Ovary (tissue), 9 donors: Measurements from ENCODE around the gene TNRC6A. TPM values are rescaled to one million over a fixed set of nuclear protein-coding genes. Genes with fewer than 3 reads are reported as not detected.
"Not testable (repeated sequence)": the region's sequence is repeated elsewhere in the genome, so short reads cannot be mapped to it uniquely, and the experiment has no call there.

Experiments
- DNase-seq, 5 donors: peaks; one replicate each; pipeline ENCODE4 v3.0.0-alpha.2; 2019 to 2020
- H3K27ac ChIP-seq, 2 donors: fragments of 200-600 bp; one replicate each; pipeline versions ENCODE4 v1.5.1 to v1.8.0; 2019 to 2022
- H3K27me3 ChIP-seq: fragments of 200-600 bp; one replicate; pipeline ENCODE4 v1.8.0; 2022
- H3K36me3 ChIP-seq: fragments of 200-600 bp; sonication (generic); one replicate; pipeline ENCODE4 v1.5.1; 2019
- H3K4me1 ChIP-seq: one replicate; pipeline ENCODE4 v1.8.1; 2013; ENCODE audit warnings: mild to moderate bottlenecking, moderate library complexity; ENCODE audit not compliant: insufficient read depth
- H3K4me3 ChIP-seq: fragments of 200-600 bp; sonication (generic); one replicate; pipeline ENCODE4 v1.5.1; 2017
- H3K9me3 ChIP-seq, 2 donors: fragments of 200-600 bp in 1 of 2; sonication (generic) in 1 of 2; one replicate each; pipeline versions ENCODE4 v1.5.1 to v1.8.1; 2013 to 2019; ENCODE audit warnings: mild to moderate bottlenecking in 1 of 2, moderate library complexity in 1 of 2
- CTCF ChIP-seq, 3 donors: fragments of 450-650 bp in 2 of 3; fragments of 200-600 bp in 1 of 3; IDR thresholded peaks; one replicate each; pipeline versions ENCODE4 v1.5.1 to v1.8.0; 2016 to 2022; ENCODE audit warnings: antibody characterized with exemption in 3 of 3, mild to moderate bottlenecking in 1 of 3
- EP300 ChIP-seq: sonication (generic); formaldehyde crosslinking; IDR thresholded peaks from one replicate; pipeline ENCODE4 v1.6.1; 2017; ENCODE audit warnings: antibody characterized with exemption
- POLR2A ChIP-seq: fragments of 450-650 bp; IDR thresholded peaks from one replicate; pipeline ENCODE4 v1.6.1; 2017; ENCODE audit warnings: antibody characterized with exemption, mild to moderate bottlenecking, moderate library complexity
- WGBS, 3 donors: extraction: QIAGEN DNeasy Blood & Tissue Kit in 1 of 3; methylation state at CpG; one replicate each; pipeline versions ENCODE4 v1.1.5 to v1.1.7; 2013 to 2017; 5-methylcytosine and 5-hydroxymethylcytosine counted together
- intact Hi-C, 4 donors: fragments of 100-400 bp; cut with DNase I; formaldehyde crosslinking; loops; one replicate each; pipeline versions ENCODE4 v1.11.0 to v1.15.1; 2022 to 2023
- polyA plus RNA-seq, 2 donors: library from polyadenylated mRNA; stranded (reverse); fragments of 200-250 nt in 1 of 2; fragments of 350-450 nt in 1 of 2; fragmentation: Illumina TruSeq in 1 of 2; extraction: RNeasy Lipid Tissue Mini Kit (QIAGEN cat#74804) in 1 of 2; gene quantifications; one replicate each; pipeline ENCODE4 v1.2.3, GENCODE V29; 2013 to 2014
- total RNA-seq, 7 donors: library from RNA; depleted of rRNA in 2 of 7; stranded (reverse); fragments of >200 nt in 2 of 7; fragmentation: NEBNext Ultra II Directional in 3 of 7; extraction: Animal tissue kit (Norgen Biotek cat#: 25700) in 3 of 7; gene quantifications; one replicate each; pipeline versions ENCODE4 v1.1.0 to v1.2.4, GENCODE V29; 2016 to 2023
- donor health status: DM: no; HTN: no; CAD: no; lungs with moderate emphysema.
- donor health status: DM: no; HTN: no; CAD: no.
- donor health status: Bipolar disorder and iron deficiency.
- donor health status: DM: yes; HTN: yes; CAD: no.
- donor health status: DM: no; HTN: no; CAD: no.
- donor health status: DM: yes; HTN: yes; CAD: no.

Gene TNRC6A
- total and polyA plus RNA-seq, 9 donors: 22.1 to 80.7 (median 54.0) TPM

GRCh38 chr16:24698308-24698707 lies 31.1 kb upstream of the TNRC6A start:
- H3K4me1 ChIP-seq: peaks cover 6% of the 10 kb centered on the region
- 83 to 87% (median 83%) methylated on average over 5 of the region's 5 CpGs for WGBS, 3 donors
- DNase-seq: no peak
- no peaks in the 10 kb centered on the region for H3K9me3 ChIP-seq
- no peak overlapping the region for H3K27ac ChIP-seq
- no peaks in the 10 kb centered on the region for H3K36me3 ChIP-seq
- TF ChIP-seq EP300 (no peak), POLR2A (no peak)
- H3K4me3 ChIP-seq: no peak overlapping the region
- intact Hi-C loops: no loop called here
- H3K27me3 ChIP-seq: no peaks in the 10 kb centered on the region

- no peaks in the 10 kb centered on the region for H3K36me3 ChIP-seq
- H3K9me3 ChIP-seq: no peaks in the 10 kb centered on the region
- H3K4me1 ChIP-seq: peaks cover 6% of the 10 kb centered on the region
- no peak for TF ChIP-seq CTCF (IDR thresholded peaks at IDR 0.05)
- TF ChIP-seq POLR2A: no peak
- TF ChIP-seq EP300: no peak
- intact Hi-C loops: no loop called here
- DNase-seq: no peak
- no peak overlapping the region for H3K4me3 ChIP-seq
- H3K27ac ChIP-seq: no peak overlapping the region
- no peaks in the 10 kb centered on the region for H3K27me3 ChIP-seq
- 95 to 96% (median 96%) methylated on average over 7 of the region's 7 CpGs for WGBS, 3 donors
Measured at GRCh38 chr16:24699151-24699723, 30.2 kb upstream of the TNRC6A start.

GRCh38 chr16:24700549-24701392 lies 28.7 kb upstream of the TNRC6A start:
- H3K36me3 ChIP-seq: no peaks in the 10 kb centered on the region
- 42 to 48% (median 47%) methylated on average over 11 of the region's 11 CpGs for WGBS, 3 donors
- no peaks in the 10 kb centered on the region for H3K27me3 ChIP-seq
- H3K9me3 ChIP-seq: no peaks in the 10 kb centered on the region
- H3K4me1 ChIP-seq: peaks cover 6% of the 10 kb centered on the region
- peak overlapping the region in 1 of 2 donors; percentile 65 for H3K27ac ChIP-seq
- intact Hi-C loops: no loop called here
- DNase-seq: peak; percentile 70 to 88 (median 73)
- TF ChIP-seq EP300 (peak; percentile 74), CTCF (IDR thresholded peaks at IDR 0.05) (peak; percentile 16 to 27 (median 26)), POLR2A (no peak)
- no peak overlapping the region for H3K4me3 ChIP-seq

GRCh38 chr16:24701521-24701951 lies 27.9 kb upstream of the TNRC6A start:
- peaks cover 8% of the 10 kb centered on the region for H3K4me1 ChIP-seq
- no peaks in the 10 kb centered on the region for H3K36me3 ChIP-seq
- no peaks in the 10 kb centered on the region for H3K9me3 ChIP-seq
- H3K4me3 ChIP-seq: no peak overlapping the region
- no peak for TF ChIP-seq CTCF (IDR thresholded peaks at IDR 0.05)
- TF ChIP-seq POLR2A: no peak
- TF ChIP-seq EP300: no peak
- no peaks in the 10 kb centered on the region for H3K27me3 ChIP-seq
- DNase-seq: peak in 2 of 5 donors; percentile 35 to 48
- no peak overlapping the region for H3K27ac ChIP-seq
- WGBS, 3 donors: 32 to 44% (median 35%) methylated on average over 5 of the region's 5 CpGs
- intact Hi-C loops: no loop called here

GRCh38 chr16:24707760-24708159 lies 21.7 kb upstream of the TNRC6A start:
- H3K4me1 ChIP-seq, H3K27me3 ChIP-seq, intact Hi-C loops, H3K36me3 ChIP-seq, DNase-seq, H3K4me3 ChIP-seq, H3K9me3 ChIP-seq, H3K27ac ChIP-seq: not testable (repeated sequence)
- WGBS, 3 donors: 41 to 54% (median 49%) methylated on average over 7 of the region's 7 CpGs
